Raji (cell line): ENCODE data around the gene KRTAP12-4.
"Not testable (repeated sequence)": the region's sequence is repeated elsewhere in the genome, so short reads cannot be mapped to it uniquely, and the experiment has no call there.

Experiments
- POLR2A ChIP-seq: IDR thresholded peaks from 2 replicates; pipeline ENCODE4 v1.6.1; 2011; ENCODE audit warnings: low read depth, low read length, control low read depth; ENCODE audit not compliant: insufficient read depth

The KRTAP12-4 gene

GRCh38 chr21:44654576-44655175, at the start of gene KRTAP12-4:
TSS of gene KRTAP12-4 (minus strand) at chr21:44654659. CDS start at chr21:44654614, 45 bp downstream.
- no peak for TF ChIP-seq POLR2A

- no peak for TF ChIP-seq POLR2A
Measured at GRCh38 chr21:44703731-44704635, 49.5 kb upstream of the KRTAP12-4 start.

- TF ChIP-seq POLR2A: no peak
Measured at GRCh38 chr21:44702973-44703730, 48.7 kb upstream of the KRTAP12-4 start.

GRCh38 chr21:44702111-44702972, 47.9 kb upstream of the KRTAP12-4 start:
- TF ChIP-seq POLR2A: no peak

- no peak for TF ChIP-seq POLR2A
Measured at GRCh38 chr21:44701541-44701940, 47.1 kb upstream of the KRTAP12-4 start.

- no peak for TF ChIP-seq POLR2A
Measured at GRCh38 chr21:44701023-44701400, 46.6 kb upstream of the KRTAP12-4 start.

- TF ChIP-seq POLR2A: no peak
Measured at GRCh38 chr21:44700101-44701022, 45.9 kb upstream of the KRTAP12-4 start.

GRCh38 chr21:44699502-44700001, 45.1 kb upstream of the KRTAP12-4 start:
- TF ChIP-seq POLR2A: no peak

- TF ChIP-seq POLR2A: no peak
Measured at GRCh38 chr21:44697811-44698734, 43.6 kb upstream of the KRTAP12-4 start.

GRCh38 chr21:44697172-44697810, 42.8 kb upstream of the KRTAP12-4 start, which contains the start of gene KRTAP10-12:
TSS of gene KRTAP10-12 (plus strand) at chr21:44697172. CDS start at chr21:44697202, 30 bp downstream.
- not testable (repeated sequence) for TF ChIP-seq POLR2A

GRCh38 chr21:44696572-44696971, 42.1 kb upstream of the KRTAP12-4 start:
- no peak for TF ChIP-seq POLR2A

GRCh38 chr21:44695641-44696040, 41.2 kb upstream of the KRTAP12-4 start:
- no peak for TF ChIP-seq POLR2A
